Activated CD4-positive, CD25-positive, alpha-beta regulatory T cell (primary cell): ENCODE measurements around the gene TMEM127.
A peak's percentile ranks its signal among the peaks of the same experiment; 100 is the strongest.
"Not testable (repeated sequence)": the region's sequence is repeated elsewhere in the genome, so short reads cannot be mapped to it uniquely, and the experiment has no call there.

Experiments
- DNase-seq, 4 experiments: peaks; one replicate each; lab custom pipeline; 2025; lab: John Stamatoyannopoulos, UW

The TMEM127 gene

GRCh38 chr2:96264086-96264485, 1.7 kb downstream of the TMEM127 start:
- DNase-seq: no peak

- DNase-seq: no peak
Measured at GRCh38 chr2:96262306-96262705, 3.5 kb downstream of the TMEM127 start.

DNA sequence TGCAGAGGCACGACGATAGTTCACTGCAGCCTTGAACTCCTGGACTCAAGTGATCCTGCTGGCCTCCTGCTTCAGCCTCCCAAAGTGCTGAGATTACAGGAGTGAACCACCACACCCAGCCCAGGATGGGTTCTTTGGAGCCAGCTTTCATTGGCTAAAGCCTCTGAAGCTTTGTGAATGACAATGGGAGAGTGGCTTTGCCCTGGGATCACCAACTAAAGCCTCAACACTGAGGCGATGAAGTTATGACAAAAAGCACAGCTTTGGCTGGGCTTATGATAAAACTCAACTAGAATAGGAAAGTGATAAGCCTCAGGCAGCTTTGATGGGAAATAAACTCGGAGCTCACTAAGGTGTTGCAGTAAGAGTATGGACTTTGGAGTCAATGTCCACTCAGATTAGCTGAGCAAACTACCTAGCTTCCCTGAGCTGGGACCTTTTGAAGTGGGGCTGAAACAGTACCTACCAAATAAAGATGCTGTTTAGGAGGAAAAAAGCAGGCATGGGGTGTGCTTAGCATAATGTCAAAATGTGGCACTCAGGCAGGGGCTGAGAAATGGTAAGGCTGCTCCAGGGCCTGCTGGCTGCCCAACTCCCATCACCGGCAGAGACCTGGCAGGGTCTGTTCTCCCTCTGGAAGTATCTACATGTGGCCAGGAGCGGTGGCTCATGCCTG, 4.3 kb downstream of the TMEM127 start:
- no peak for DNase-seq

- DNase-seq: no peak
Measured at GRCh38 chr2:96260387-96261260, 5.2 kb downstream of the TMEM127 start.

DNA sequence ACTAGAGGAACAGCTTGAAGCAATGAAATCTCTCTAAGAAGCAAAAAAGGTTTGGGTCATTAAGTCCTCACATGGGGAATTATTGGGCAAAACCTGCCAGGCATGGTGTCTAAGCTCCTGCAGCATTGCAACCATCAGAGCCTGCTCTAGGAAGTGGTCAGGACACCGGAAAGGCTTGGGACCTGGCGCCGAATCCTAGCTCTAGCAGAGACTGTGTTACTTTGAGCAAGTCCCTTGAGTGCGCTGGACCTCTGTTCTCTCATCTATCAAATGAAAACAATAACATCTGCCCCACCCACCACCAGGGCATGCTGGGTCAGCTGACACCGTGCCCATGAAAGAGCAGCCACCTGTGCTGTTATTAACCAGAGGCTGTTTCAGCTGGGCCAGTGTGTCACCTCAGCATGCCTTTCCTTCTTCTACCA, 6.3 kb downstream of the TMEM127 start:
- no peak for DNase-seq

DNA sequence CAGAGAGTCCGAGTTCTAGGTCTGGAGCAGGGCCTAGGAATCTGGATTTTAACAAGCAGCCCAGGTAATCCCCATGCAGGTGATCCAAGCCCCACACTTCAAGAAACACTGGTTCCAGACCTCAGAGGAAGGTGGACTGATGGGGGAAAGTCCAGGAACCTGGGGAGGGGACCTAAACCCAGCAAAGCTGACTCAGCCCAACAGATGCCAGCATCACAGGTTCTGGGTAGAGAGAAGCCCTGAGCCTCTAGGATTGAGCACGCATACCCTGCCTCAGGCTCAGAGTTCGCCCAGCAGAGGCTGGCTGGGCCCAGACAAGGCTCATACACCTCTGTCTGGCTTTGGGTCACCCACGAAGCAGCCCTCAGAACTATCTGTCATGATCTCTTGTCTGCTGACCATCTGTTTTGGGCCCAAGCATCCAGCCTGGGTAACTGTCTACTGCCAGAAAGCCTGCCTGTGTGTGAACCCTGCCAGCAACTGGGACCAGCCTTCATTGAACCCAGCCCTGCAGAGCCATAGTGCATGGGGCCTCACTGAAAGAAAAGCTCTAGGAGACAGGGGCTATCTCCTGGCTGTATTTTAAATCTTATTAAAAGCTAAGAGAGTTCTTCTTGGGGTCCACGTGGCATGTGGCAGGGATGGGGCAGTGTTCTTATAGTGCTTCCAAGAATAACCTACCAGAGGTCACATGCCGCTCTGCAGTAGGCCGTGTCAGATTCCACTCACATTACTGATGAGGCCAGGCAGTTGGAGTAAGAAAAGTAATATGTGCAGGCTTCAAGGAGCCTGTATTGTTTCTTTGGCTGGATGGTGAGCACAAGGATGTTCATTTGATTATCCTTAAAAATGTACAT, 7.4 kb downstream of the TMEM127 start:
- no peak for DNase-seq

DNA sequence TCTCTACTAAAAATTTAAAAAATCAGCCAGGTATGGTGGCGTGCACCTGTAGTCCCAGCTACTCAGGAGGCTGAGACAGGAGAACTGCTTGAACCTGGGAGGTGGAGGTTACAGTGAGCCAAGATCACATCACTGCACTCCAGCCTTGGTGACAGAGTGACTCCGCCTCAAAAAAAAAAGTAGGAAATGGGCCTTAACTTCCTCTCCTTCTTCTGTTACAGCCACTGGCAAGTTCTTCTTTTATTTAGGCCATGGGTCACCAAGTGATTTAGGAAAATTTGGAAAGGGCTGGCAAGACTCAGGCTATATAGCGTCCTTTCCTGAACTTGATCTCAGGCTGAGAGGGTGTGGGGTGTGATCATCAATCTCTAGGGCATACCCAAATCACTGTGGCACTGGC, 8.1 kb downstream of the TMEM127 start:
- DNase-seq: not testable (repeated sequence)

DNA sequence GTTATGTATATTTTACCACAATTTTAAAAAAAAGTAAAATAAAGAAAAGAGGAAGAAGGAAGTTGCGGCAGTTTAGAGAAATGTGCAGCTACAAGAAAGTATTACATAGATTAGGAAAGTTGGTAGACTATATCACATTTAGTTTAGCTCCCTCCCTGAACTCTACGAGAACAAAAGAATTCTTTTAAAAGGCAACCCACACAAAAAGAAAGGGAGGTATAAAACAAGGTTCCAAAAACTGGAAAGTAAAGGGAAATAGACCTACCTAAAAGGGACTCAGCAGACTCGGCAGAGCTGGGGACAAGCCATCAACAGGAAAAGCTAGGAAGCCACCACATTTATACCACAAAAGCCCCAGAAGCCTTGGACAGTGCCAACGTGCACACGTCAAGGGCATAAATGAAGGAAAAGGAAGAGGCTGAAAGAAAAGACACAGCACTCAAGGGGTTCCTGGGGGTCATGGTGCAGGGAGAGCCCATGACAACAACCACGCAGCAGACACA, 9.1 kb downstream of the TMEM127 start:
- DNase-seq: no peak

- no peak for DNase-seq
Measured at GRCh38 chr2:96254571-96254970, 11.2 kb downstream of the TMEM127 start.

GRCh38 chr2:96253006-96253405, 12.8 kb downstream of the TMEM127 start:
- no peak for DNase-seq

GRCh38 chr2:96252526-96252925, 13.3 kb downstream of the TMEM127 start:
- no peak for DNase-seq

- DNase-seq: no peak
Measured at GRCh38 chr2:96251721-96252292, 14.0 kb downstream of the TMEM127 start.

- no peak for DNase-seq
Measured at GRCh38 chr2:96250188-96250587, 15.6 kb downstream of the TMEM127 start.

GRCh38 chr2:96249654-96250053, 16.1 kb downstream of the TMEM127 start:
- DNase-seq: no peak

DNA sequence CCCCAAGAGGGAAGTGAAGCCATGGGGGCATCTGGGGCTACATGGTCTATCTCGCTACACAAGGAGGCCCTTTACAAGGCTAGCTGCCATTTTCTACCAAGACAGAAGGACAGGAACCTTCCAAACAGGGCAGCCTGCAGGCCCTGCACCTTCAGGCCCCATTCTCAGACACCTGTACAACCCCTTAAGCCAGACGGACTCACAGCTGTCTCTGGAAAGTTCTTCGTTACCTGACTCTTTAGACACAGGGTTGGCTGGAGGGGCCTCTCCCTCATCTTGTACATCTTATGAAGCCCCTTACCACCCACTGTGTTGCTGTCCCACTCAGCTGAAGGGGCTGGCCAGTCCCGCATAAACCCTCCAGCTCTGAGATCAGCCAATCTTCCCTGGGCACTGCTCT, 17.2 kb downstream of the TMEM127 start:
- DNase-seq: no peak

DNA sequence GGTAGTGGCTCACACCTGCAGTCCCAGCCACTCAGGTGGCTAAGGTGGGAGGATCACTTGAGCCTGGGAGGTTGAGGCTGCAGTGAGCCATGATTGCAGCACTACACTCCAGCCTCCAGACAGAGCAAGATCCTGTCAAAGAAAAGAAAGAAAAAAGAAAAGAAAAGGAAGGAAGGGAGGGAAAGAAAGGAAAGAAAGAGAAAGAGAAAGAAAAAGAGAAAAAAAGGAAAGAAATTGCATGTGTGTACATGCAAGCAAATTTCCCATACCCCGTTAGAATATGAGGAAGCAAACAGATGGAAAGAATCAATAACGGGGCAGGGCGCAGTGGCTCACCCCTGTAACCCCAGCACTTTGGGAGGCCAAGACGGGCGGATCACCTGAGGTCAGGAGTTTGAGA, 17.9 kb downstream of the TMEM127 start:
- no peak for DNase-seq

DNA sequence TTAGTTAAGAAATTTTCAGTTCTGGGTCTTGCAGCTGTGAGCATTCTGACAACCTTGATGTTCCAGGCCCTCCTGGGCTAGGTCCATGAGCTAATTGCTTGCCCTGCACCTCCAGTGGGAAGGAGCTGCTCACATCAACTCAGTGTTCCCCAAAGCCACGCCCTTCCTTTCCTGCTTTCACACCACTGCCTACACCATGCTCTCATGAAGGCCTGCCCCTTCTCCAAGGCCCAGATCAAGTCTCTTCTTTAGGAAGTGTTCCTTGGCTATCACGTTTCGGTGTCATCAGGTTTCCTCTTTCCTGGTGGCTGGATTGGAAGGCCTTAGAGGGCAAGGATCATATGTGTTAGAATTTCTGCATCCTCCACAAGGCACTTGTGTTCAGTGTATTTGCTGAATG, 18.8 kb downstream of the TMEM127 start:
- DNase-seq: no peak

GRCh38 chr2:96245609-96246390, 20.0 kb downstream of the TMEM127 start:
- no peak for DNase-seq

GRCh38 chr2:96243843-96244242, 22.0 kb downstream of the TMEM127 start:
- no peak for DNase-seq

DNA sequence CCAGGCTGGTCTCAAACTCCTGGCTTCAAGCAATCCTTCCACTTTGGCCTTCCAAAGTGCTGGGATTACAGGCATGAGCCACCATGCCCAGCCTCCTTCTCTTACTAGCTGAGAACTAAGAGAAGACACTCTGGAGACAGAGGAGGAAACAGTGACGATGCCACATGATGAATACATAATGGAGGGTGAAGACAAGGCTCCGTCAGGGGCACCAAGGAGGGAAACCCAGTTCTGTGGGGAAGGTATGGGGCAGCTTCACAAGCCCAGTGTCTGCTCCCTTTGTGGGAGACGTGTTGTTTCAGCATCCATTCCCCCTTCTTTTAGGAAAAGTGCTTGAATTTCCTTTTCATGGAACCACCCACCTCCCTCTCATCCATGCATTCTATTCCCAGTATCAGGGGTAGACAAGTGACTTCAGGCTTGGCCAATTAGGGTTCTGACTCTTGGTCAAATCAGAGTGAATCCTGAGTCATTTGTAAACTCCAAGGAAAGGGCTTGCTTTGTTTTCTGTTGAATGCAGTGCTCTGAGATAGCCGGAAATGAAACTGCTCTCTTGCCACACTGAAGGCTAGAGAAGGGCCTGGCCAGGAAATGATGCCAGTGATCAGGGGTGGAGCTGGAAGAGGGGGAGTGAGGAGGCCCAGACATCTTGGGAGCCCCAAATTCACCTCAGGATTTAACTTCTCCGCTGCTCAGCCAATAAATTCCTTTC, 23.7 kb downstream of the TMEM127 start:
- DNase-seq: peak in 3 of 4 experiments; percentile 7 to 28 (median 13)
